Glutamatergic neuron (in vitro differentiated cells): Measurements from ENCODE around the gene APOA4. TPM values are rescaled to one million over a fixed set of nuclear protein-coding genes. Genes with fewer than 3 reads are reported as not detected.

Experiments used
- DNase-seq: peaks from one replicate; pipeline ENCODE4 v3.0.0; 2022
- H3K27ac Mint-ChIP-seq: one replicate; pipeline ENCODE4 v1.8.0; 2020; ENCODE audit warnings: mild to moderate bottlenecking, mixed read lengths, inconsistent platforms; ENCODE audit not compliant: unreplicated experiment
- H3K27me3 Mint-ChIP-seq: one replicate; pipeline ENCODE4 v1.8.0; 2020; ENCODE audit warnings: mild to moderate bottlenecking, moderate library complexity, mixed read lengths, inconsistent platforms; ENCODE audit not compliant: unreplicated experiment
- H3K36me3 Mint-ChIP-seq: one replicate; pipeline ENCODE4 v1.8.0; 2020; ENCODE audit warnings: mild to moderate bottlenecking, mixed read lengths, inconsistent platforms; ENCODE audit not compliant: unreplicated experiment
- H3K4me1 Mint-ChIP-seq: one replicate; pipeline ENCODE4 v1.8.0; 2020; ENCODE audit warnings: mild to moderate bottlenecking, low read depth, mixed read lengths, inconsistent platforms; ENCODE audit not compliant: unreplicated experiment
- H3K4me3 Mint-ChIP-seq: one replicate; pipeline ENCODE4 v1.8.0; 2020; ENCODE audit warnings: mild to moderate bottlenecking, mixed read lengths, inconsistent platforms; ENCODE audit not compliant: unreplicated experiment
- H3K9me3 Mint-ChIP-seq: one replicate; pipeline ENCODE4 v1.8.0; 2020; ENCODE audit warnings: mild to moderate bottlenecking, moderate library complexity, mixed read lengths, inconsistent platforms; ENCODE audit not compliant: unreplicated experiment
- total RNA-seq: library from RNA; stranded (reverse); fragmentation: NEBNext Ultra II Directional; extraction: Animal tissue kit (Norgen Biotek cat#: 25700); gene quantifications from one replicate; pipeline ENCODE4 v1.2.1, GENCODE V29; 2021; ENCODE audit not compliant: unreplicated experiment
- TF ChIP-seq, protein P1 (sequence below): fragments of 200-600 bp; sonication (generic); IDR thresholded peaks from one replicate; pipeline ENCODE4 v1.5.0; 2021; ENCODE audit not compliant: partially characterized antibody, unreplicated experiment

The APOA4 gene
- total RNA-seq, 1 donor from 2014 or later: not detected

- Mint-ChIP-seq H3K4me1 (no peaks in the 10 kb centered on the region), H3K27me3 (no peaks in the 10 kb centered on the region), H3K36me3 (no peaks in the 10 kb centered on the region), H3K27ac (no peak overlapping the region), H3K4me3 (no peak overlapping the region), H3K9me3 (no peaks in the 10 kb centered on the region)
- TF ChIP-seq, protein P1, sequence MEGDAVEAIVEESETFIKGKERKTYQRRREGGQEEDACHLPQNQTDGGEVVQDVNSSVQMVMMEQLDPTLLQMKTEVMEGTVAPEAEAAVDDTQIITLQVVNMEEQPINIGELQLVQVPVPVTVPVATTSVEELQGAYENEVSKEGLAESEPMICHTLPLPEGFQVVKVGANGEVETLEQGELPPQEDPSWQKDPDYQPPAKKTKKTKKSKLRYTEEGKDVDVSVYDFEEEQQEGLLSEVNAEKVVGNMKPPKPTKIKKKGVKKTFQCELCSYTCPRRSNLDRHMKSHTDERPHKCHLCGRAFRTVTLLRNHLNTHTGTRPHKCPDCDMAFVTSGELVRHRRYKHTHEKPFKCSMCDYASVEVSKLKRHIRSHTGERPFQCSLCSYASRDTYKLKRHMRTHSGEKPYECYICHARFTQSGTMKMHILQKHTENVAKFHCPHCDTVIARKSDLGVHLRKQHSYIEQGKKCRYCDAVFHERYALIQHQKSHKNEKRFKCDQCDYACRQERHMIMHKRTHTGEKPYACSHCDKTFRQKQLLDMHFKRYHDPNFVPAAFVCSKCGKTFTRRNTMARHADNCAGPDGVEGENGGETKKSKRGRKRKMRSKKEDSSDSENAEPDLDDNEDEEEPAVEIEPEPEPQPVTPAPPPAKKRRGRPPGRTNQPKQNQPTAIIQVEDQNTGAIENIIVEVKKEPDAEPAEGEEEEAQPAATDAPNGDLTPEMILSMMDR: no peak
- no peak for DNase-seq
Measured at GRCh38 chr11:116797816-116798215, 25.3 kb downstream of the APOA4 start.

GRCh38 chr11:116796548-116796947 is 26.6 kb downstream of the APOA4 start:
- H3K27ac Mint-ChIP-seq: no peak overlapping the region
- no peaks in the 10 kb centered on the region for H3K9me3 Mint-ChIP-seq
- no peak for DNase-seq
- H3K36me3 Mint-ChIP-seq: no peaks in the 10 kb centered on the region
- H3K4me3 Mint-ChIP-seq: no peak overlapping the region
- TF ChIP-seq, protein P1: no peak
- no peaks in the 10 kb centered on the region for H3K4me1 Mint-ChIP-seq
- no peaks in the 10 kb centered on the region for H3K27me3 Mint-ChIP-seq

DNA sequence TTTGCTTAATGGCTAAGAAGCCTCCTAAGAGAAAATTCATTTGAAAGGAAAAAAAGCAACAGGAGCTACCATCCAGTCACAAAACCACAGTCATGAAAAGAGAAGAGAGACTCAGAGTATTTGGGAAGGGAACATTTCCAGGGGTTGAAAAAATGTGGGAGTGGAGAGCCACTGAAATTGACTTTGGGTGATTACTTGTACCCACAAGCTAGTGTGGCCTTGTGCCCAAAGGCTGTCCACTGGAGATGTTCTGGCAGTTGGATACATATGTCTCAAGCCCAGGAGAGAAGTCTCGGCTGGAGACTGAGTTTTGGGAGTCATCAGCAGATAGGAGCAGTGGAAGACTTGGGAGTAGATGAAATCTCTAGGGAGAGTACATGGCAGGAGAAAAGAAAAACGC is 28.3 kb downstream of the APOA4 start:
- Mint-ChIP-seq H3K4me1 (peaks cover 3% of the 10 kb centered on the region), H3K4me3 (no peak overlapping the region), H3K27me3 (no peaks in the 10 kb centered on the region), H3K36me3 (no peaks in the 10 kb centered on the region), H3K27ac (no peak overlapping the region), H3K9me3 (no peaks in the 10 kb centered on the region)
- TF ChIP-seq, protein P1: no peak
- no peak for DNase-seq

GRCh38 chr11:116793772-116794097 is 29.4 kb downstream of the APOA4 start:
- Mint-ChIP-seq H3K27me3 (peaks cover 3% of the 10 kb centered on the region), H3K4me1 (peaks cover 3% of the 10 kb centered on the region), H3K36me3 (no peaks in the 10 kb centered on the region), H3K4me3 (no peak overlapping the region), H3K27ac (no peak overlapping the region), H3K9me3 (no peaks in the 10 kb centered on the region)
- no peak for DNase-seq
- TF ChIP-seq, protein P1: no peak

DNA sequence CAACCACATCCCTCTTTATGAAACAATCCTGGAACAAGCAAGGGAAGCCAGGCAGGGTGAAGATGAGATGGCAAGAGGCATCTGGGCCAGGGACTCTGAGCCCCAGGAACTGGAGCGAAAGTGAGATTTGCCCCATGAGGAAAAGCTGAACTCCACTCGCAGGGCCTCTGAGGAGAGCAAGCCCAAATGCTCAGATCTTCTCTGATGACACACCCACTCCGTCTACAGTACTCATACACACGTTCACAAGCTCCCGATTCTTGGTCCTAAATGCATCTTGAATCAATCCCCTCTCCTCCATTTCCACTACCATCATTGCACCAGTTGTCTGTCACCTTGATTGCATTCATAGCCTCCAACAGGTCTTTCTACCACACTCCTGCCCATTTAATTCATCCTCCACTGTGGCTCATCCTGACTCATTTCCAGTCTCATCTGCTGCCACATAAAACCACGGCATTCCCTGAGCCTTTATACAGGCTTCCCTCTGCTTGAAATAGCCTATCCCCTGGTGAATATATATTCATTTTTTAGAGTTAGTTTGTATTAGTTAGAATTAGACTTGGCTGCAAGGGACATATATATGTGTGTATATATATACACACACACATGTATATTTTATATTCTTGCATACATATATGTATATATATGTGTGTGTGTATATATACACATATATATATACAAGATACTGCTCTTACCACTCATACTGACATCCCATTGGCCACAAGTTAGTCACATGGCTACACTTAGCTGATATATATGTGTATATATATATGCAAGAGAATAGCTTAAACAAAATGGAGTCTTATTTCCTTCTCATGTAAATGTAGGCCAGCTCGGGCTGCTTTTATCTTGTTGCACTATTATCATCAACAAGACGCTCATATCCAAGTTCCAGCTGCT is 30.0 kb downstream of the APOA4 start:
- H3K36me3 Mint-ChIP-seq: no peaks in the 10 kb centered on the region
- H3K27ac Mint-ChIP-seq: no peak overlapping the region
- peaks cover 3% of the 10 kb centered on the region for H3K4me1 Mint-ChIP-seq
- TF ChIP-seq, protein P1: no peak
- no peak for DNase-seq
- H3K4me3 Mint-ChIP-seq: no peak overlapping the region
- no peaks in the 10 kb centered on the region for H3K9me3 Mint-ChIP-seq
- H3K27me3 Mint-ChIP-seq: peaks cover 6% of the 10 kb centered on the region
